HEK293 (cell line): ENCODE results near the gene SOX2.

Experiments
- CTCF ChIA-PET: fragments of 350-600 bp; formaldehyde crosslinking; extraction: SDS; loops from one replicate; lab custom pipeline; 2021; ENCODE audit warnings: antibody characterized with exemption; lab: Yijun Ruan, JAX
- POLR2A ChIA-PET: fragments of 300-600 bp; formaldehyde crosslinking; extraction: SDS; loops from one replicate; lab custom pipeline; 2020; ENCODE audit warnings: antibody characterized with exemption, inconsistent platforms; lab: Yijun Ruan, JAX
- H3K27ac ChIP-seq: fragments of 200-500 bp; sonication (Bioruptor generic); 2 replicates; pipeline ENCODE4 v1.5.1; 2014; ENCODE audit warnings: low read depth, low read length, control low read depth, inconsistent platforms; ENCODE audit errors: extremely low read depth
- H3K36me3 ChIP-seq, 2 experiments: fragments of 200-500 bp in 1 of 2; sonication (Bioruptor generic) in 1 of 2; 1 replicate in 1 of 2; 2 replicates in 1 of 2; pipeline ENCODE4 v1.5.1; 2014 to 2017; ENCODE audit warnings: inconsistent platforms in 2 of 2, low read length in 2 of 2; ENCODE audit not compliant: control insufficient read depth in 2 of 2, insufficient read depth in 1 of 2
- H3K4me1 ChIP-seq: fragments of 200-500 bp; sonication (Bioruptor generic); 2 replicates; pipeline ENCODE4 v1.5.1; 2014; ENCODE audit warnings: mild to moderate bottlenecking, low read length, inconsistent platforms; ENCODE audit not compliant: control insufficient read depth, insufficient read depth
- H3K4me3 ChIP-seq: 2 replicates; pipeline ENCODE4 v1.5.1; 2011; ENCODE audit warnings: low read depth, mild to moderate bottlenecking, control low read depth, low read length, moderate library complexity
- H3K9me3 ChIP-seq: fragments of 200-500 bp; sonication (Bioruptor generic); 2 replicates; pipeline ENCODE4 v1.5.1; 2014; ENCODE audit warnings: low read depth, low read length, inconsistent platforms; ENCODE audit not compliant: control insufficient read depth, insufficient read depth
- ELK4 ChIP-seq: IDR thresholded peaks from 2 replicates; pipeline ENCODE4 v1.6.1; 2011; ENCODE audit warnings: mild to moderate bottlenecking, low read depth, low read length, borderline replicate concordance
- INSM2 ChIP-seq: fragments of 450-650 bp; formaldehyde crosslinking; IDR thresholded peaks from 2 replicates; pipeline ENCODE4 v1.5.1; 2016; ENCODE audit warnings: missing biosample characterization, missing genetic modification characterization
- KLF7 ChIP-seq: fragments of 450-650 bp; formaldehyde crosslinking; IDR thresholded peaks from 2 replicates; pipeline ENCODE4 v1.5.1; 2016; ENCODE audit warnings: missing biosample characterization, missing genetic modification characterization, borderline replicate concordance
- MZF1 ChIP-seq: fragments of 450-650 bp; formaldehyde crosslinking; IDR thresholded peaks from 2 replicates; pipeline ENCODE4 v1.5.1; 2017; ENCODE audit warnings: missing biosample characterization, missing genetic modification characterization, borderline replicate concordance
- PRDM4 ChIP-seq: fragments of 450-650 bp; formaldehyde crosslinking; IDR thresholded peaks from 2 replicates; pipeline ENCODE4 v1.5.1; 2017; ENCODE audit warnings: missing biosample characterization, missing genetic modification characterization
- REST ChIP-seq: fragments of 450-650 bp; formaldehyde crosslinking; IDR thresholded peaks from 2 replicates; pipeline ENCODE4 v1.5.1; 2016; ENCODE audit warnings: missing biosample characterization, missing genetic modification characterization
- SP7 ChIP-seq: fragments of 450-650 bp; formaldehyde crosslinking; IDR thresholded peaks from 2 replicates; pipeline ENCODE4 v1.5.1; 2016; ENCODE audit warnings: missing biosample characterization, missing genetic modification characterization
- TRIM28 ChIP-seq: IDR thresholded peaks from 2 replicates; pipeline ENCODE4 v1.6.1; 2011; ENCODE audit warnings: low read length, control low read depth, borderline replicate concordance
- YY2 ChIP-seq: fragments of 450-650 bp; formaldehyde crosslinking; IDR thresholded peaks from 2 replicates; pipeline ENCODE4 v1.5.1; 2016; ENCODE audit warnings: missing biosample characterization, missing genetic modification characterization
- ZBTB26 ChIP-seq: fragments of 450-650 bp; formaldehyde crosslinking; optimal IDR thresholded peaks from 2 replicates; pipeline ENCODE3; 2016; ENCODE audit warnings: missing biosample characterization, mild to moderate bottlenecking, missing genetic modification characterization
- ZBTB48 ChIP-seq: fragments of 450-650 bp; formaldehyde crosslinking; IDR thresholded peaks from 2 replicates; pipeline ENCODE4 v1.5.1; 2016; ENCODE audit warnings: missing biosample characterization, missing genetic modification characterization
- ZNF140 ChIP-seq: fragments of 450-650 bp; formaldehyde crosslinking; IDR thresholded peaks from 2 replicates; pipeline ENCODE4 v1.5.1; 2016; ENCODE audit warnings: missing biosample characterization, missing genetic modification characterization
- ZNF18 ChIP-seq: fragments of 450-650 bp; formaldehyde crosslinking; IDR thresholded peaks from 2 replicates; pipeline ENCODE4 v1.5.1; 2016; ENCODE audit warnings: missing biosample characterization, missing genetic modification characterization
- ZNF274 ChIP-seq, 2 experiments: fragments of 200-500 bp in 1 of 2; fragments of 450-650 bp in 1 of 2; sonication (Bioruptor generic) in 1 of 2; formaldehyde crosslinking in 1 of 2; IDR thresholded peaks; 2 replicates each; pipeline versions ENCODE4 v1.5.1 to v1.6.1; 2014 to 2016; ENCODE audit warnings: borderline replicate concordance in 1 of 2, inconsistent platforms in 1 of 2, low read length in 1 of 2, missing biosample characterization in 1 of 2, missing genetic modification characterization in 1 of 2
- ZNF366 ChIP-seq: fragments of 450-650 bp; formaldehyde crosslinking; conservative IDR thresholded peaks from 2 replicates; pipeline ENCODE4 v1.5.1; 2016; ENCODE audit warnings: missing biosample characterization, missing genetic modification characterization
- ZNF48 ChIP-seq: fragments of 450-650 bp; formaldehyde crosslinking; IDR thresholded peaks from 2 replicates; pipeline ENCODE4 v1.5.1; 2016; ENCODE audit warnings: missing biosample characterization, missing genetic modification characterization
- ZNF596 ChIP-seq: fragments of 450-650 bp; IDR thresholded peaks from 2 replicates; pipeline ENCODE4 v1.5.0; 2018; ENCODE audit warnings: missing biosample characterization, mild to moderate bottlenecking, missing genetic modification characterization, moderate library complexity
- ZNF670 ChIP-seq: fragments of 450-650 bp; formaldehyde crosslinking; IDR thresholded peaks from 2 replicates; pipeline ENCODE4 v1.5.1; 2016; ENCODE audit warnings: missing biosample characterization, missing genetic modification characterization, low read depth

SOX2 gene

GRCh38 chr3:181703601-181704420, 7.9 kb upstream of the SOX2 start:
- Histone ChIP-seq H3K27ac (no peak overlapping the region), H3K4me3 (no peak overlapping the region), H3K9me3 (no peaks in the 10 kb centered on the region), H3K36me3 (no peaks in the 10 kb centered on the region), H3K4me1 (no peaks in the 10 kb centered on the region; the same call in 1 of the 2 replicates)
- ChIA-PET CTCF (interaction anchor here (0.6 to 0.7 kb wide), 2 partner anchors 104 to 115 kb away, joined by 3 read pairs; no protein-coding TSS in a partner anchor), POLR2A (no interaction called here)
- TF ChIP-seq YY2 (no peak), ZNF48 (tag by site-specific recombination) (no peak), ZNF274 (IDR thresholded peaks at IDR 0.05; ENCODE audit: low read length) (no peak), ZNF274 (tag by site-specific recombination; IDR thresholded peaks at IDR 0.05; ENCODE audit: borderline replicate concordance) (no peak)

GRCh38 chr3:181704421-181705085, 7.2 kb upstream of the SOX2 start:
- Histone ChIP-seq H3K9me3 (no peaks in the 10 kb centered on the region), H3K36me3 (no peaks in the 10 kb centered on the region), H3K4me3 (no peak overlapping the region), H3K4me1 (no peaks in the 10 kb centered on the region; the same call in 1 of the 2 replicates), H3K27ac (no peak overlapping the region)
- POLR2A ChIA-PET, result no interaction called here
- CTCF ChIA-PET, result interaction anchor here (0.6 to 0.7 kb wide), 4 partner anchors 103 to 1006 kb away, joined by 3 to 5 read pairs (median 3); no protein-coding TSS in a partner anchor
- TF ChIP-seq ZNF366 (tag by site-specific recombination) (no peak), INSM2 (tag by site-specific recombination) (no peak), PRDM4 (tag by site-specific recombination) (no peak), ZNF670 (tag by site-specific recombination) (no peak), KLF7 (tag by site-specific recombination) (no peak), TRIM28 (no peak), ZNF596 (tag by site-specific recombination) (no peak), ZBTB48 (tag by site-specific recombination) (no peak), MZF1 (tag by site-specific recombination) (no peak), ZNF140 (tag by site-specific recombination) (no peak), SP7 (tag by site-specific recombination) (no peak), ELK4 (no peak), ZBTB26 (tag by site-specific recombination) (no peak), ZNF18 (tag by site-specific recombination) (no peak), REST (tag by site-specific recombination) (no peak)
